HuH-7 (cell line): Measurements from ENCODE around the gene KCNN2.
"Not testable (repeated sequence)": the region's sequence is repeated elsewhere in the genome, so short reads cannot be mapped to it uniquely, and the experiment has no call there.

Experiments used
- DNase-seq: peaks from one replicate; pipeline ENCODE4 v3.0.0; 2011; ENCODE audit warnings: low spot score

Gene KCNN2

GRCh38 chr5:114419959-114420358, 58.1 kb downstream of the KCNN2 start:
- no peak for DNase-seq

GRCh38 chr5:114427204-114427603, 65.3 kb downstream of the KCNN2 start:
- DNase-seq, result no peak

- DNase-seq, result no peak
These were observed 68.7 kb downstream of the KCNN2 start for GRCh38 chr5:114430532-114430931.

GRCh38 chr5:114432684-114433083, 70.8 kb downstream of the KCNN2 start:
- DNase-seq, result not testable (repeated sequence)

GRCh38 chr5:114434396-114435219, 72.7 kb downstream of the KCNN2 start:
- DNase-seq, result no peak

GRCh38 chr5:114435220-114435481, 73.3 kb downstream of the KCNN2 start:
- DNase-seq, result no peak

GRCh38 chr5:114435885-114436299, 74.0 kb downstream of the KCNN2 start:
- no peak for DNase-seq

- no peak for DNase-seq
These were observed 76.1 kb downstream of the KCNN2 start for GRCh38 chr5:114437936-114438335.

- no peak for DNase-seq
These were observed 76.6 kb downstream of the KCNN2 start for GRCh38 chr5:114438471-114438870.

GRCh38 chr5:114447084-114447773, 85.4 kb downstream of the KCNN2 start:
- DNase-seq, result no peak

- no peak for DNase-seq
These were observed 86.6 kb downstream of the KCNN2 start for GRCh38 chr5:114448481-114448880.

- DNase-seq, result peak; percentile 57
These were observed 88.1 kb downstream of the KCNN2 start for GRCh38 chr5:114449860-114450421.

GRCh38 chr5:114450437-114450836, 88.6 kb downstream of the KCNN2 start:
- no peak for DNase-seq

- DNase-seq, result no peak
These were observed 96.9 kb downstream of the KCNN2 start for GRCh38 chr5:114458726-114459125.

GRCh38 chr5:114467171-114467570, 105.3 kb downstream of the KCNN2 start:
- no peak for DNase-seq

GRCh38 chr5:114467729-114468128, 105.9 kb downstream of the KCNN2 start:
- no peak for DNase-seq

- DNase-seq, result no peak
These were observed 107.5 kb downstream of the KCNN2 start for GRCh38 chr5:114469372-114469771.

GRCh38 chr5:114471529-114471928, 109.7 kb downstream of the KCNN2 start:
- no peak for DNase-seq

GRCh38 chr5:114473541-114473940, 111.7 kb downstream of the KCNN2 start:
- no peak for DNase-seq

GRCh38 chr5:114477816-114478334, 116.0 kb downstream of the KCNN2 start:
- no peak for DNase-seq

GRCh38 chr5:114500756-114501155, 138.9 kb downstream of the KCNN2 start:
- no peak for DNase-seq

- DNase-seq, result no peak
These were observed 142.7 kb downstream of the KCNN2 start for GRCh38 chr5:114504560-114504959.

- DNase-seq, result no peak
These were observed 162.4 kb downstream of the KCNN2 start for GRCh38 chr5:114524221-114524620.
